A172 (cell line): ENCODE results near the gene GDPD5. TPM values are rescaled to one million over a fixed set of nuclear protein-coding genes. Genes with fewer than 3 reads are reported as not detected.

Experiments used
- DNase-seq: peaks from one replicate; pipeline ENCODE4 v3.0.0-alpha.2; 2015; ENCODE audit warnings: low spot score
- total RNA-seq: library from RNA; depleted of rRNA; stranded (reverse); fragments of >200 nt; shearing (Covaris generic); gene quantifications from 2 replicates; pipeline ENCODE4 v1.2.3, GENCODE V29; 2014

The GDPD5 gene
- total RNA-seq, 1 experiment from 2014 or later = 33.7 TPM

DNA sequence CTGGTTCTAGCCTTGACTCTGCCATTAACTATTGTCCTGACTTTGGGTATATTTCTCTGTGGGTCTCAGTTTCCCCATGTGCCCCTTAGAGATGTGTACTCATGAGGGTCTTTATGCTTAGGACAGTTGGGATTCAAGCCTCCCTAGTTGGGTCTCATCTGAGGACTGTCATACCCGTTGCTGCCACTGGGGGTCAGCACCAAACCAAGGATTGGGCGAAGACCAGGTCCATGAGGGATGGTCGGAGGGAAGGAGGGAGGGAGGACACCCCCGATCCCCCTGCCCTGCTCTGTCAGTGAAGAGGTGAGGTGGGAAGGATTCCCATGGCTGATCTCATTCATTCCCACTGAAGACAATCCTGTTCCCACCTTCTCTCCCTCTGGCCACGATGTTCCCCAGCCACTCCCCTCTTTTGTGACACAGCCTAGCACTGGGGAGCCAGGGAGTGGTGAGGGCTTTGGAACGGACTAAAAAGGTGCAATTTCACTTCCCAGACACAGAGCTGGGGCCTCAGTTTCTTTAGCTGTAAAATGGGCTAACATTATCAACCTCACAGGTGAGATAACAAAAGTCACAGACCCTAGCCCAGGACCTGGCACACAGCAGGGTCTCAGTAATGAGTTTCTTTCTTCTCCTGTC, 80.3 kb downstream of the GDPD5 start:
- DNase-seq = peak; percentile 59

DNA sequence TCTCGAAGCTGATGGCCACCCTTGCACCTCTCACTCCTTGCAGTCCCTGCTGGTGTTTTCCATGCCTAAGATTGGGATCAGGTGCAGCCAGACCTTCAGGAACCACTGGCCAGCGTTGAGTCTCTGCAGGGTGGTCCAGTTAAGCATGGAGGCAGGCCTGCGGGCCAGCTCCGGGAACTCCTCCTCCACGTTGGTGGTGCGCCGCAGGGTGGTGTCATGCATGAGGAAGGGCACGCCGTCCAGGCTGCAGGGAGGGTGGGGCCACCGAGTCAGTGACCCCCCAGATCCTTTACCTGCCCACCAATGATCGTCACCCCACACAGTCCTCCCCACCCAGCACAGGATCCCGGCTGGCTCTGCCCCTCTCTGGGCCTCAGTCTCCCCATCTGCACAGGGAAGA, 82.7 kb downstream of the GDPD5 start:
- no peak for DNase-seq

DNA sequence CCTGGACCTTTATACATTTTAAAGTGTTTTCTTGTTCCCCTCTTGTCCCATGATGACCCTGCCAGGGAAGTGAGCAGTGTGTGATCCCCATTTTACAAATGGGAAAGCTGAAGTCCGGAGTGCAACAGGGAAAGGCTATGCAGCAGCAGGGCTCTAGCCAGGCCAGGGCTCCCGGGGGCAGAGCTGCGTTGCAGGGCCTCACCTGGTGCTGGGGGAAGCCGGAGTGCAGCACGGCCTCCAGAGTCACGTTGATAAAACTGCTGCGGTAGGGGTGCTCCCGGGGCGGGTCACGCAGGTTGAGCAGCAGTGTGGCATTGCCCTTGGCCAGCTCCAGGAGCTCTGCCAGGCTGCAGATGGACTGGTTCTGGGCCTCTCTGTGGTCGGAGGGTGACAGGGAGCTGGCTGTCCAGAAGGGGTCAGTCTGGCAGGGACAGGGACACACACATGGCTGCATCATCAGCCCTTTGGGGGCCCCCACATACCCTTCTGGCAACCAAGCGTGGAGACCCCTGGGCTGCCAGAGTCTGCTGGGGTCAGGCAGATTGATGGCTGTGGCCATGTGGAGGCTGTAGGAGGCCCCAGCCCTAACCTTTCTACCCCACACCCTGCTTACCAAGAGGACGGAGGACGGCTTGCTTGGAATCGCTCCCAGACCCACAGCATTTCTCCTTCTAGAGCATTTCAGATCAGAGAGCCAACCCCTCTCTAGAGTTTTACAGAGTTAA, 83.4 kb downstream of the GDPD5 start:
- no peak for DNase-seq

DNA sequence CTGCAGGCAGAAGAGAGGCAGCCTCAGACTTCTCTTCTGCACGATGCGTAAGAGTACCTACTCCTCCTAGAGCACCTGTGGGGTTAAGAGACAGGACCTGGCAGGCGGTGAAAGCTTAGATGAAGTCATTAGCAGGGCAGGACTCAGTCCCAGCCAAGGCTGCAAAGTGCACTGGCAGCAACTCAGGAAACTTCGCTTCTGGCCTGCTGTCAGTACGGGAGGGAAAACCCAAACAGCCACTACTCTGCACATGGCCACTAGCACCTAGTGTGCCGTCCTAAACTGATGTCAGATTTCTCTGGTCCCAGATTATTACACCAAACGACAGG, 84.0 kb downstream of the GDPD5 start:
- no peak for DNase-seq

DNA sequence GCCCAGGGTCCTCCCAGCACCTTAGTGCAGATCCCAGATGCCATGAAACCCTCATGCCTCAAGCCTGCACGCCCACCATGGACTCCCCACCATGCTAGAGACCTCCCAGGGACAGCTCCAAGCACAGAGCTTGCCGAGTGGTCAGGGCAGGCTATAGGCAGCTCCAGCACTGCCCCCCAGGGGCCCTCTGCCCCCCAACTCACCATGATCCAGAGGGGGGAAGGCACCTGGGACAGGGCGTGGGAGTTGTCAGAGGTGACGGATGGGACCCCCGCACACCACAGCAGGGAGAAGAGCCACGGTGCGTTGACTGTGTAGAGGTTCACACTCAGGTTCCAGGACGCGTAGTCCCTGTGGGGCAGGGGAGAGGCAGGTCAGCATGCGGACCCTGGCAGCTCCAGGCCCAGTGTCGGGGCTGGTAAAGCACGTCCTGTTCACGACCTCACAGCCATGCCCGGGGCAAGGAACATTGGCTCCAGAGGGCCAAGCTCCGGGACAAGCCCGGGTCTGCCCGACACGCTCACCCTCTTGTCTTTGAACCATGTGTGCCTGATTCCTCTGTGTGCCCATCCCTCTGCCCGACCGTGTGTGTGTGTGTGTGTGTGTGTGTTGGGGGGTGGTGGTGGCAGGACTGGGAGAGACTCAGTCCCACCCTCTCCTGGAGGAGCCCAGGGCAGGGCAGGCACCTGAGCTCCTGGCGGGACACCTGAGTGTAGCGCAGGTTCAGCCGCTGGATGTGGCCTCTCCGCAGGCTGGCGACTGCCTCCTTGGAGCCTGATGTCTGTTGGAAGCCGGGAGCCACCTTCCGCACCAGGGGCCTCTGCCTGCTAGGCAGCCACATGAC, 84.6 kb downstream of the GDPD5 start:
- no peak for DNase-seq

DNA sequence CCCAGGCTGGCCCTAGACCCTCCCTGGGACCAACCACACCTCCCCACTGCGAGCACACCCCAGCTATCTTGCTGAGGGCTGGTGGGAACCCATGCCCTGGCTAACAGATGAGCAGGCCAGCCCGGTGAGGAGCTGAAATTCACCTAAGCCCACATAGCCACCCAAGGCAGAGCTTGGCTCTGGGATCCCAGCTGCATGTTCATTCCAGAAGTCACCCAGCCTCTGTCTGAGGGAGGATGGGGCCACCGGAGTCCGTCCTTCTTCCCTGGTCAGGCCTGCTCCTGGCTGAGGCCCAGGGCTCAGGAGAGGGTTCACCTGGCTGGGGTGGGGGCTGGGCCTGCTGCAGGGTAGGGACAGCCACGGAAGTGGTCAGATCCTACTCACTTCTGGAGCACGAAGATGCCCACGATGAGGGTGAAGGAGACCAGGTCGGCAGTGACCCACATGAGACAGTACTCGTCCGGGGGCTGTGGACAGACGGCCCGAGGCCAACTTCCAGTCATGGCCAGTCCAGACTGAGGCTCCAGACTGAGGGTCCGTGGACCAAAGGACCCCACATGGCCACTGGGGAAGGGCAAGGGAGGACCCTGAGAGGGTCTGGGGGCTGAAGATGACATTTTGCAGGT, 86.1 kb downstream of the GDPD5 start:
- DNase-seq = no peak

DNA sequence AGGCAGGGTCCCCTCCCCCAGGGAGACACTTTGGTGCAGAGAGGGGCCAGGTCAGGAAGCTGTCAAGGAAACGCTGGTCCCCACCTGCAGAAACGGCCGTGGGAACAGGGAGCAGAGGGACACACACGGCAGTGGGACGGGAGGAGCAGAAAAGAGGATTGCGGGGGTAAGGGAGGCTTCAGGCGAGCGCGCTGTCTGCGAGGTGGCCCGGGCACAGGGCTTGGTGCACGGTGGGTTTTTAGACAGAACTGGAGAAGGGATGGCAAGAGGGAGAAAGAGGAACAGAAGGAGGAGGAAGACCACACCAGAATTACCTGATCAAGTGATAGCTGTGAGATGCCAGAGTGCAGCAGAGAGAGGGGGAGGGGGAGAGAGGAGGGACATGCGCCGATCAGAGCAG, 86.7 kb downstream of the GDPD5 start:
- DNase-seq = no peak

DNA sequence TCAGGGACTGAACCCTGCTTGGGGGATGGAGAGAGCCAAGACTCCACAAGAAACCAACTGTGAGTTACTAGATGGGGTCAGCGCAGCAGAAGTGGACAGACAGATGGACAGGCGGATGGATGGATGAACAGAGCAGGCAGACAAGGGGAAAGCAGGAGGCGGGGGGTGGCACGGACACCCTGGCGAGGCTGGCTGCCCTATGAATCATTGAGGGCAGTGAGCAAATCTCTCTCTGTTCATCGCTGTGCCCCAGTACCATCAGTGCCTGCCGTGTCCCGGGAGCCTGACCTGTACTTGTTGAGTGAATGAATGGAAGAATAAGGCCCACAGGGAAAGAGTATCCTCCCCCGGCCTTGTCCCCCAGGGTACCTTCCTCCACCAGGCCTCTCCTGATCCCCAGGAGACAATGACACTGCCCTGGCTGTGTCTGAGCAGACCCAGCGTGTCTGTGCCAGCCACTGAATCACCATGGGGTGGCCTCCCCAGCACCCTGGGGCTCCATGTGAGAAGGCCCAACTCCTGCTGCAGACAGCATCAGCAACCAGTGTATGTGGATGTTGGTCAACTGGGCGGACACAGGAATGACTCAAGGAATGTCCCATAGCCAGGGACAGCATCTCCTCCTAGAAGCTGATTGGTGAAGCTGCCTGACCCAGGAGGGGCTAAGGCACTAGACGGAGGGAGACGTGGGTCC, 87.6 kb downstream of the GDPD5 start:
- peak; percentile 49 for DNase-seq

DNA sequence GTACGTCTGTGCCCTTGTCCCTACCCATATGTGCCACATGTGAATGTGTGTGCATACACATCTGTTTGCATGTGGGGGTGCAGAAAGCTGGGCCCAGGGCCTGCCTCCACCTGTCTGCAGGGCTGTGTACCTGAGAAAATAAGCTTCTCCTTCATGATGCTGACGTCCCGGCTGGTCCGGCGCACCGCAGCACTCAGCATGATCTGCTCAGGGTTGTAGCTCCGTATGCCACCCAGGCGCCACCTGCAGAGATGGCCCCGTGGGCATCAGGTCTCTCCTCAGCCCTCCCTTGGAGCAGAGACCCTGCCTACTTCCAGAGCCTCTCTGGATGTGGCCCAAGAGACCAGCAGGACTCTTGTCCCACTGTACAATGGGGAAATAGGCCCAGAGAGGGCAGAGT, 88.9 kb downstream of the GDPD5 start:
- no peak for DNase-seq

DNA sequence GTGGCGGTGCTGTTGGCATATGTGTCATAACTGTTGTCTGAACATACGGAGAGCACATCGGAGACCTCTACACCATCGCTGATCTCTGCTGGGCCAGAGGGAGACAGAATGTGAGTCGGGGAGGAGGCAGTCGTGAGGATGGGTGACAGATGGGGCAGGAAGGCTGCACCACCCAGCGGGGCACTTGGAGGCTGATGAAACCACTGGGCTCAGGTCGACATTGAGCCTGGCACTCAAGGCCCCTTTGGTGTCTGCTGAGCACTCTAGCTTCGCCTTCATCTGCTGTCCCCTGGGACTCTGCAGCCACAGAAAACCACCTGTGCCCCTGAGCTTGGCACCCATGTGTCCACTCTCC, 90.2 kb downstream of the GDPD5 start:
- DNase-seq = no peak

DNA sequence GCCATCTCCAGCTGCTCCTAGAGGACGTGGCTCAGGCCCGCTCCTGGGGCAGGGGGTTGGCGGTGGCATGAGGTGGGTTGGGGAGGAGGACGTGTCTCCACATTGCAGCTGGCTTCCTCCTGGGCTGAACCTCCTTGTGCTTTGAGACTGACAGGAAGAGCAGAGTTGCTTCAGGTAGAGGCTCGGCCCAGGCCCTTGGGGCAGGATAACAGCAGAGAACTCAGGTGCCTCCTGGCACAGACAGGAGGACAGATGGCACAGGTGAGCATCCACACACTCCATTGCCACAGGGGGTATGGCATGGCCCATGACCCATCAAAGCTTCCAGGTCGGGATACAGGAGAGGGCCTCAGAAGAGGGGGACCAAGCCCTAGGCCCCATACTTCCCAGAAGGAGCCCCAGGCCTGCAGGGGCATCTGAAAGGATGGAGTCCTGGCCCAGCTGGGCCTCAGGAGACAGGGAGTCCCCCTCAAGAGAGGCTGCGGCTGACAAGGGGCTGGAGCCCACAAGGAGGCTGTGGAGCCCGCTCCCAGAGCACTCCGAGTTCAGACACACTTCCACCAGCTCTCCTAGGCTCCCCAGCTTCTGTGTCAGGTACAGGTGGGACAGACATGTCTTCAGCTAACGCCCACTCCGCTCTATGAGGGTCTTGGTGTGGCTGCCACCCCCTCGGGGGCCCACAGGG, 90.7 kb downstream of the GDPD5 start:
- DNase-seq = no peak

DNA sequence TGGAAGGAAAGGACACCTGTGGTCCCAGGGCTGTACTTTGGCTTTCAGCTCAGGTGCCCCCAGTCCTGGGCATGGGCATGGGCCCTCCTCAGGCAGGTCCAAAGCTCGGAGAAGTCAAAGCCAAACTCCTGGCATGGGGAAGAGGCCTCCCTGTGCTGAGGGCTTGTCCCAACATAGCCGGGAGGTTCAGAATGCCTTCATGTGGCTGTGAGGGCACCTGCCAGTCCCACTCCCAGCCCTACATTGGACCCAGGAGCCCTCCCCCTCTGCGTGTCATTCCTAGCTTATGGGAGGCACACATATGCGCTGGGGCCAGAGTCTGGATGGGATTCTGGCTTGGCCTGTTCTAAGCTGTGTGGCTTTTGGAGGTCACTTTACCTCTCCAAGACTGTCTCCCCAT, 91.7 kb downstream of the GDPD5 start:
- DNase-seq = no peak

DNA sequence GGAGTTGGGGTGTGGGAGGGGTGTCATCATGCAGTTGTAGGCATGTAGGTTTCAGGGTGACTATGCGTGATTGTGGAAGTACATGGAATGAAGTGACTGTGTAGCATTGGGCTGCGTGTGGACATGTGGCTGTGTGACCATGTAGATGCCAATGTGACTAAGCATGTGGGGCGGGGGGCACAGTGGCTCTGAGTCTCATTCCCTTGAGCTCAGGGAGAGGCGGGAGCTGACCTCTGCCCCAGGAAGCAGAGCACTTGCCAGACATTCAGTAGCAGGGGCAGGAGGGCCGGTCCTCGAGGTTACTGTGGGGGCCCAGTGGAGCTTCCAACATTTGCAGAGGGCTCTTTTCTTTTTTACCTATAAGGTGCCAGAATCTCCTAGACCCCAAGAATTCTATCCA, 92.3 kb downstream of the GDPD5 start:
- DNase-seq = no peak

DNA sequence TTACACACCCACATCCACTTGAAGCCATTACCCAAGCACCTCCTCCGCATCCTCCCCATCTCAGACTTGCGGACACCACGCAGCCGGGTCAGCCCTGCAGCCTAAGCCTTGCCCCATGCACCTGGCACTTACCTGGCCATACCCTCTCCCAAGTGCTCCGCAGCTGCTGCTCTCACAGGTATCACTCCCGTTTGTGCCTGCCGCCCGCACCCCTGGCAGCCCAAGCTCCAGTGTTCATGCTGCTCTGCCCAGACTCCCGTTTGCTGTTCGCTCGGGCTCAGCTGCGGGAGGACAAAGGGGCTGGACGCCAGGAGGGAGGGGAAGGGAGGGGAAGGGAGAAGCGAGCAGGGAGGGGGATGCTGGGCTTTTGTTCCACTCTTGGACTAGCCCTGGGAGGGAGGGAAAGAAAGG, 92.8 kb downstream of the GDPD5 start, which contains the start of gene KLHL35:
Gene KLHL35 (minus strand): TSS at position 293 of the 411 bp plus-strand sequence. CDS start 2,574 bp downstream, outside the sequence.
- DNase-seq = no peak

DNA sequence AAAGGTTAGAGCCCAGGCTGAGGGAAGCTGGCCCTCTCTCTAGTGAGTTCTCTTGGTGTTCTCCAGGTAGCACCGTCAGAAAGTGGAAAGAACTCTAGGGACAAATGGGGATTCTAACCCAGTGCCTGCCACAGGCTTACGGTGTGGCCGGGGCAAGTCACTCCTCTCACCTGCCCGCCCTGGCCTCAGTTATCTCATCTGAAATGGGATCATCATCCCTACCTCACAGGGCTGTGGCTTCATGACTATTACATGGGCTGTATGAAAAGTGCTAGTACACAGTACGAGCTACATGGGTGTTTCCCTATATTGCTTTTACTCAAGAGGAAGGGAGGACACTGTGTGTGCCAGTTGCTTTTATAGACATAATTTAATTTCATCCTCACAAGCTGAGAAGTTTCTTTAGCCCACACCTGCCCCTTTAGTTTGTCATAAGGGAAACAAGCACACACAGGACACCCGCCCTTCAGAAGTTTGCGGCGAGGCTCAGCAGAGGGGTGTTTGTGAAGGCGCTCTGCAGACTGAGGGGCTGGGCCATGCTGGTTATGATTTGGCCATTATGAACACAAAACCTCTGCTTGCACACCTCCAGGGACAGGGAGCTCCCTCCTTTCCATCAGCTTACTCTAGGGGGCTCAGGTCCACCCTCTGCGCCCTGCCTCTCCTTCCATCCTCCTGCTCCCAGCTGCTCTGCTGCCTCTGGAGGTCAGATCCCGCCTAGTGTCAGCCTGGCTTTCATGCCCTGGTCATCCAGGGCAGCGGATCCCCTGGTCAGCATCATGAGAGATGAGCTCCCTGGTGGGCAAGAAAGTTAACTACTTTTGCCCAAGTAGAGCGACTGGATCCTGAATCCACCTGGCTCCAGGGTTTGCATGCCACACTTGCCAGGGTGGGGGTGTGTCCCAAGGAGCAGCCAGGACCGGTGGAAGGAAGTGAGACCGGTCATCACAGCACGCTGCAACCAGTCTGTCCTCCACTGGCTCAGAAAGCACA, 93.9 kb downstream of the GDPD5 start:
- no peak for DNase-seq

DNA sequence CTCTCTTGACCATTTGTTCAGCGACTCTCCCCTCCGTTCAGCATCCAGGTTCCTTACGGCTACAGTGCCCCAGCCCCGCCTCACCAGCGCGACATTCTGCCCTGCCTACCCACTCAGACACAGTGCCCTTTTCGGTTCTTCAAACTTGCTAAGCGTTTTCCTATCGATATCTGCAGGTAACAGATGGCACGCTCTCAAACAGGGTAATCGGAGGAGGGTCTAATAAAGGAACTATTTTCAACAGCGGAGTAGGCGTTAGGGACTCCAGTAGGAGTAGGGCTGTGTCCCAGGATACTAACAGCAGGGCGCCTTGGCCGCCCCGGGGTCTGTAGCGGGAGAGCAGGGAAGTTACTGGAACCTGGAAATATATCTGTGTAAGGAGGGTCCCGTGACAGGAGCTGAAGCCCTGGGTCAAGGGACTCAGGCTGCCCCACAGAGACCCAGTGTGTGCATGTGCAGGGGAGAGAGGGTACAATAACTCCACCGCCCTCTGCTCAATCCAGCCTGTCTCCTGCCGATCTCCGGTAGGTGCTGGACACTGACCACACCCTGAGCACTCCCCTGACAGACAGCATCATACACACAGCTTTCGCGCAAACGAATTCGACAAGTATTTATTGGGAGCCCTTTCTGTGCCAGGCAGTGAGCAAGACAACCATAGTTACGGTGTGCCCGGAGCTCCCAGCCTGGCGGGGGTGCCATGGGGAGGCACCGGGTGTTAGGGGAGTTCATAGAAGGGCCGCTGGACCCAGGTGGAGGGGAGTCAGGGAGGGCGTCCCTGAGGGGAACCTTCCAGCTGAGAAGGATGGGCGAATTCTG, 94.8 kb downstream of the GDPD5 start:
- no peak for DNase-seq

DNA sequence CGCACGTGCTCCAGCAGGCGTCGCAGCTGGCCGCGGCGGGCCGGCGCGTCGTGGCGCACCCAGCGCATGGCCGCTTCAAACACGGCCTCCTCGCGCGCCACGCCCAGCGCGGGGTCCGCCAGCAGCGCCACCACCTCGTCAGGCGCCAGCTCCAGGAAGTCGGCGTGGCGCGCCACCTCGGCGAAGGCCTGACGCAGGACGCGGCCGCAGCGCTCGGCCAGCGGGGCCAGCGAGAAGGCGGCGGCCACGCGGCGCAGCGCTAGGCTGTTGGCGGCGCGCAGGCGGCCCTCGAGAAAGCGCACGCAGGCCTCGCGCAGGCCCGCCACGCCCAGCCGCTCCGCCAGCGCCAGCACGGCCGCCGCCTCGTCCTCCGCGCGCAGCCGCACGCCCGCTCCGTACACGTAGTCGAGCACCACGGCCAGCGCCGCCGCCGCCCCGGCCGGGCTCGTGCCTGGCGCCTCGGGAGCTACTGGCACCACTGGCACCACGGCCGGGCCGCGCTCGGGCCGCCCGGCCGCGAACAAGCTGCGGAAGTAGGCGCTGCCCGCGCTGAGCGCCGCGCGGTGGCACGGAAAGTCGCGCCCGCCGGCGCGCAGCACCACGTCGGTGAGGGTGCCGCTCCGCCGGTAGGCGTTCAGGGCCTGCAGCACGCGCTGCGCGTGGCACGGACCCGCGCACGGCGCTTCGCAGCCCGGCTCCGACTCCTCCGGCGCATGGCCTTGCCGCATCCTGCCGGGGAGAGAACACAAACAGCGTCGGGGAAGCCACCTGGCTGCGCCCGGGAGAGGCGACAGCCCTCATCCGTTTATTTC, 95.6 kb downstream of the GDPD5 start:
- no peak for DNase-seq

DNA sequence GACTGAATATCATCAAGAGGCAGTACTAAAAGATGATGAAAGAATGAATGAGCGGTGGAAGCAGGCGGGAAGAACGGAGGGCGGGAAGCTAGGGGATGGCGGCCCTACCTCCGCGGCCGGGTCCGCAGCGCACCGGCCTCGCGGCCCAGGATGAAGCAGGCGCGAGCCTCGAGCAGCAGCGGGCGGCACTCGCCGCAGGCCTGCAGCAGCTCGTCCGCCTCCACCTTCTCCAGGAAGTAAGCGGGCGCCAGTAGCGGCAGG, 96.2 kb downstream of the GDPD5 start:
- no peak for DNase-seq
